Measurements from ENCODE around the gene SPEF1. TPM values are rescaled to one million over a fixed set of nuclear protein-coding genes. Genes with fewer than 3 reads are reported as not detected.

SPEF1 gene
- total RNA-seq, 2 experiments from 2014 or later: not detected

DNA sequence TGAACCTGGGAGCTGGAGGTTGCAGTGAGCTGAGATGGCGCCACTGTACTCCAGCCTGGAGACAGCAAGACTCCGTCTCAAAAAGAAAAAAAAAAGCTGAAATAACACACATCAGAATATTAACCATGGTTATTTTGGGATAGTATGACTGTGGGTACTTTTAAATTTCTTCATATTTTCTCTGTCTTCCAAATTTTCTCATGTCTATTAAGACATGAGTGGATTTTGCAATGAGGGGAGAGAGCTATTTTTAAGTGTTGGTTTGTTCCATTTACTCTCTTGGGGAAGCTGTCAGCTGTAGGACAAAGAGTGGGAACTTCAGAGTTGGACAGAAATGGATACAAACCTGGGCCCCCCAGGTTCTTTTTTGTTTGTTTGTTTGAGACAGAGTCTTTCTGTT is 24.0 kb downstream of the SPEF1 start:
- intact Hi-C loops (cut with DNase I, micrococcal nuclease): no loop called here
- H3K27ac ChIP-seq (ENCODE audit: low read depth in 1 of 2, low read length in 2 of 2): no peak overlapping the region

GRCh38 chr20:3755814-3756480 is 25.3 kb downstream of the SPEF1 start:
- ChIA-PET POLR2A (no interaction called here), CTCF (interaction anchor here (1.4 kb wide), 1 partner anchor 99 kb away, joined by 5 read pairs; no protein-coding TSS in a partner anchor)
- H3K36me3 Mint-ChIP-seq (ENCODE audit: low read depth): peaks cover 22% of the 10 kb centered on the region
- Histone ChIP-seq H3K27me3 (ENCODE audit: control insufficient read depth in 1 of 2, insufficient read depth in 2 of 2, low read length in 2 of 2) (no peaks in the 10 kb centered on the region), H3K4me3 (ENCODE audit: low read length) (no peak overlapping the region), H3K36me3 (ENCODE audit: insufficient read depth, low read length) (peaks cover 8% of the 10 kb centered on the region), H3K27ac (ENCODE audit: low read depth in 1 of 2, low read length in 2 of 2) (no peak overlapping the region), H3K9me3 (ENCODE audit: control insufficient read depth in 1 of 2, insufficient read depth in 1 of 2, low read length in 2 of 2) (no peaks in the 10 kb centered on the region), H3K4me1 (ENCODE audit: insufficient read depth, low read length) (peaks cover 9% of the 10 kb centered on the region)
- ATAC-seq (ENCODE audit: poor library complexity): no peak
- H3K27me3 Mint-ChIP-seq: no peaks in the 10 kb centered on the region
- H3K4me3 Mint-ChIP-seq: no peak overlapping the region
- peaks cover 14% of the 10 kb centered on the region for H3K4me1 Mint-ChIP-seq (ENCODE audit: low read depth)
- no peak for DNase-seq
- intact Hi-C loops (cut with DNase I, micrococcal nuclease): loop anchor here in 1 of 2 experiments (2.0 kb wide), 1 partner anchor 329 kb away; no protein-coding TSS in a partner anchor
- no peaks in the 10 kb centered on the region for H3K9me3 Mint-ChIP-seq
- H3K27ac Mint-ChIP-seq: no peak overlapping the region
- TF ChIP-seq, protein P1, sequence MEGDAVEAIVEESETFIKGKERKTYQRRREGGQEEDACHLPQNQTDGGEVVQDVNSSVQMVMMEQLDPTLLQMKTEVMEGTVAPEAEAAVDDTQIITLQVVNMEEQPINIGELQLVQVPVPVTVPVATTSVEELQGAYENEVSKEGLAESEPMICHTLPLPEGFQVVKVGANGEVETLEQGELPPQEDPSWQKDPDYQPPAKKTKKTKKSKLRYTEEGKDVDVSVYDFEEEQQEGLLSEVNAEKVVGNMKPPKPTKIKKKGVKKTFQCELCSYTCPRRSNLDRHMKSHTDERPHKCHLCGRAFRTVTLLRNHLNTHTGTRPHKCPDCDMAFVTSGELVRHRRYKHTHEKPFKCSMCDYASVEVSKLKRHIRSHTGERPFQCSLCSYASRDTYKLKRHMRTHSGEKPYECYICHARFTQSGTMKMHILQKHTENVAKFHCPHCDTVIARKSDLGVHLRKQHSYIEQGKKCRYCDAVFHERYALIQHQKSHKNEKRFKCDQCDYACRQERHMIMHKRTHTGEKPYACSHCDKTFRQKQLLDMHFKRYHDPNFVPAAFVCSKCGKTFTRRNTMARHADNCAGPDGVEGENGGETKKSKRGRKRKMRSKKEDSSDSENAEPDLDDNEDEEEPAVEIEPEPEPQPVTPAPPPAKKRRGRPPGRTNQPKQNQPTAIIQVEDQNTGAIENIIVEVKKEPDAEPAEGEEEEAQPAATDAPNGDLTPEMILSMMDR (IDR thresholded peaks at IDR 0.05): no peak

More for the DNA sequence above, 24.0 kb downstream of the SPEF1 start:
- no peaks in the 10 kb centered on the region for H3K9me3 ChIP-seq (ENCODE audit: control insufficient read depth in 1 of 2, insufficient read depth in 1 of 2, low read length in 2 of 2)
- ChIA-PET POLR2A (interaction anchor here (0.5 to 1.8 kb wide), 2 partner anchors 10 to 202 kb away, joined by 3 to 5 read pairs; partner anchors contain the start of gene ADISSP), CTCF (no interaction called here)
- DNase-seq (no peak), ATAC-seq (ENCODE audit: poor library complexity) (no peak)
- Mint-ChIP-seq H3K4me1 (ENCODE audit: low read depth) (peaks cover 11% of the 10 kb centered on the region), H3K27me3 (no peaks in the 10 kb centered on the region), H3K27ac (no peak overlapping the region), H3K9me3 (no peaks in the 10 kb centered on the region), H3K36me3 (ENCODE audit: low read depth) (peaks cover 22% of the 10 kb centered on the region), H3K4me3 (no peak overlapping the region)
- no peaks in the 10 kb centered on the region for H3K27me3 ChIP-seq (ENCODE audit: control insufficient read depth in 1 of 2, insufficient read depth in 2 of 2, low read length in 2 of 2)
- TF ChIP-seq, protein P1 (IDR thresholded peaks at IDR 0.05): no peak
- peaks cover 7% of the 10 kb centered on the region for H3K4me1 ChIP-seq (ENCODE audit: insufficient read depth, low read length)
- no peak overlapping the region for H3K4me3 ChIP-seq (ENCODE audit: low read length)
- peaks cover 8% of the 10 kb centered on the region for H3K36me3 ChIP-seq (ENCODE audit: insufficient read depth, low read length)

- H3K27me3 Mint-ChIP-seq: no peaks in the 10 kb centered on the region
- H3K27me3 ChIP-seq (ENCODE audit: control insufficient read depth in 1 of 2, insufficient read depth in 2 of 2, low read length in 2 of 2): no peaks in the 10 kb centered on the region
- H3K27ac Mint-ChIP-seq: no peak overlapping the region
- H3K9me3 ChIP-seq (ENCODE audit: control insufficient read depth in 1 of 2, insufficient read depth in 1 of 2, low read length in 2 of 2): no peaks in the 10 kb centered on the region
- no peak overlapping the region for H3K4me3 Mint-ChIP-seq
- no peak overlapping the region for H3K27ac ChIP-seq (ENCODE audit: low read depth in 1 of 2, low read length in 2 of 2)
- peaks cover 22% of the 10 kb centered on the region for H3K36me3 Mint-ChIP-seq (ENCODE audit: low read depth)
- DNase-seq (no peak), ATAC-seq (ENCODE audit: poor library complexity) (no peak)
- TF ChIP-seq, protein P1 (IDR thresholded peaks at IDR 0.05): no peak
- CTCF ChIA-PET: interaction anchor here (1.4 kb wide), 1 partner anchor 100 kb away, joined by 5 read pairs; no protein-coding TSS in a partner anchor
- intact Hi-C loops (cut with DNase I, micrococcal nuclease): loop anchor here in 1 of 2 experiments (2.0 kb wide), 1 partner anchor 330 kb away; no protein-coding TSS in a partner anchor
- POLR2A ChIA-PET: interaction anchor here (3.4 kb wide), 1 partner anchor 13 kb away, joined by 17 read pairs; the partner anchor contains the start of gene ADISSP
- no peak overlapping the region for H3K4me3 ChIP-seq (ENCODE audit: low read length)
- H3K36me3 ChIP-seq (ENCODE audit: insufficient read depth, low read length): peaks cover 8% of the 10 kb centered on the region
- peaks cover 14% of the 10 kb centered on the region for H3K4me1 Mint-ChIP-seq (ENCODE audit: low read depth)
- H3K4me1 ChIP-seq (ENCODE audit: insufficient read depth, low read length): peaks cover 9% of the 10 kb centered on the region
- H3K9me3 Mint-ChIP-seq: no peaks in the 10 kb centered on the region
These were observed 26.0 kb downstream of the SPEF1 start for GRCh38 chr20:3755269-3755668.
